Activated CD8-positive, alpha-beta T cell treated with anti-CD3 and anti-CD28 coated beads for 36 hours (primary cell): ENCODE data around the gene ADAM23. TPM values are rescaled to one million over a fixed set of nuclear protein-coding genes. Genes with fewer than 3 reads are reported as not detected.

Source experiments
- ATAC-seq: fragments of 200-7000 bp; cut with Tn5 transposase; one replicate; pipeline ENCODE4 v1.10.0; 2021; ENCODE audit warnings: mild to moderate bottlenecking, moderate library complexity
- CTCF ChIA-PET: fragments of 350-600 bp; sonication (Branson Sonifier 250); formaldehyde crosslinking; loops from one replicate; lab custom pipeline; 2021; ENCODE audit warnings: antibody characterized with exemption; lab: Charles Lee
- POLR2A ChIA-PET: fragments of 350-600 bp; sonication (Branson Sonifier 250); formaldehyde crosslinking; loops from one replicate; lab custom pipeline; 2021; ENCODE audit warnings: antibody characterized with exemption; lab: Charles Lee
- DNase-seq: peaks from one replicate; pipeline ENCODE4 v3.0.0-alpha.2; 2020
- H3K27ac Mint-ChIP-seq: one replicate; pipeline ENCODE4 v1.8.0; 2021; ENCODE audit warnings: mild to moderate bottlenecking, mixed read lengths
- H3K27me3 Mint-ChIP-seq: one replicate; pipeline ENCODE4 v1.8.0; 2021; ENCODE audit warnings: mixed read lengths
- H3K36me3 Mint-ChIP-seq: one replicate; pipeline ENCODE4 v1.8.0; 2021; ENCODE audit warnings: low read depth, mixed read lengths
- H3K4me1 Mint-ChIP-seq: one replicate; pipeline ENCODE4 v1.8.0; 2021; ENCODE audit warnings: low read depth, mixed read lengths
- H3K4me3 Mint-ChIP-seq: one replicate; pipeline ENCODE4 v1.8.0; 2021; ENCODE audit warnings: mild to moderate bottlenecking, moderate library complexity, mixed read lengths
- H3K9me3 Mint-ChIP-seq: one replicate; pipeline ENCODE4 v1.8.0; 2021; ENCODE audit warnings: mixed read lengths
- intact Hi-C: fragments of 100-400 bp; cut with micrococcal nuclease; formaldehyde crosslinking; loops from one replicate; pipeline ENCODE4 v1.10.0; 2022
- total RNA-seq, 2 experiments: library from RNA; stranded (reverse); gene quantifications; one replicate each; pipeline ENCODE4 v1.2.3, GENCODE V29; 2021
- TF ChIP-seq, protein P1 (sequence below): fragments of 200-600 bp; IDR thresholded peaks from one replicate; pipeline ENCODE4 v1.8.0; 2022; ENCODE audit warnings: antibody characterized with exemption, mild to moderate bottlenecking

Gene ADAM23
- total RNA-seq, 2 experiments from 2014 or later: 0.07 to 0.54 TPM

DNA sequence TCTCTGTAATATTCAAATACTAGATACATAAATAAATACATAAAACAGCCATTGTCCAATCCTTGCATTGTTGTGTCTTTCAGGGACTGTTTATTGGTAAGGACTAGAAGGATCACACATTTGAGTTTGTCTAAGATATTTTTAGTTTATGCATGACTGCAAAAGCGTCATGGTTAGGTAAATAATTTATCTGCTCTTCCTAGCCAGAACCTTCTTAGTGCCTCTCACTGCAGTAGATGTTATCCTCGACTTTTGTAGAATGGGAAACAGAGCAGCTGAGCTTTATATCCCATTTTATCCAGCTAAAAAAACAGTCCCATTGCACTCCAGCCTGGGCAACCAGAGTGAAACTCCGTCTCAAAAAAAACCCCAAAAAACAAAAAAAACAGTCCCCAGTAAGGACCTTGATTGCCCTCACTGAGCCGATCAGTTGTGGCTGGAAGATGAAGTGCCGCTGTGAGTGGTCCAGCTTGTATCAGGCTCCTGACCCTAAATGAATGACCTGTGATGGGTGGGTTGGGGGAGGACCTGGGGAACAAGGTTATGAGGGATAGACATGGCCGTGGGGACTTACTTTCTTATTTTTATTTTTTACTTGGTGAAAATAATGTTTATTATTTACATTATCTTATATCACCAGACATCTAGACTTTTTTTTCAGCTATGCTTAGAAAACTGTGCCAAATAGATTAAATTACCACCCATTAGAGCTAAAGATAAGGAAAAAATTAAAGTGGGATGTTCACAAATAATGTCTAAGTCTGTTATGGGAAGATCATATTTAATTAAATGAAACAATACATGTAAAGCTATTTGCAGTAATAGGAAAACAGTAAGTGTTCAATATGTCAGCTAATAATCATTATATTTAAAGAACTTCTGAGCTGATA lies 10.9 kb upstream of the ADAM23 start:
- ChIA-PET POLR2A (no interaction called here), CTCF (interaction anchor here (0.6 kb wide), 1 partner anchor 123 kb away, joined by 3 read pairs; no protein-coding TSS in a partner anchor)
- H3K36me3 Mint-ChIP-seq: no peaks in the 10 kb centered on the region
- H3K4me3 Mint-ChIP-seq: no peak overlapping the region
- no peaks in the 10 kb centered on the region for H3K4me1 Mint-ChIP-seq
- peaks cover 3% of the 10 kb centered on the region for H3K27me3 Mint-ChIP-seq
- H3K9me3 Mint-ChIP-seq: no peaks in the 10 kb centered on the region
- TF ChIP-seq, protein P1, sequence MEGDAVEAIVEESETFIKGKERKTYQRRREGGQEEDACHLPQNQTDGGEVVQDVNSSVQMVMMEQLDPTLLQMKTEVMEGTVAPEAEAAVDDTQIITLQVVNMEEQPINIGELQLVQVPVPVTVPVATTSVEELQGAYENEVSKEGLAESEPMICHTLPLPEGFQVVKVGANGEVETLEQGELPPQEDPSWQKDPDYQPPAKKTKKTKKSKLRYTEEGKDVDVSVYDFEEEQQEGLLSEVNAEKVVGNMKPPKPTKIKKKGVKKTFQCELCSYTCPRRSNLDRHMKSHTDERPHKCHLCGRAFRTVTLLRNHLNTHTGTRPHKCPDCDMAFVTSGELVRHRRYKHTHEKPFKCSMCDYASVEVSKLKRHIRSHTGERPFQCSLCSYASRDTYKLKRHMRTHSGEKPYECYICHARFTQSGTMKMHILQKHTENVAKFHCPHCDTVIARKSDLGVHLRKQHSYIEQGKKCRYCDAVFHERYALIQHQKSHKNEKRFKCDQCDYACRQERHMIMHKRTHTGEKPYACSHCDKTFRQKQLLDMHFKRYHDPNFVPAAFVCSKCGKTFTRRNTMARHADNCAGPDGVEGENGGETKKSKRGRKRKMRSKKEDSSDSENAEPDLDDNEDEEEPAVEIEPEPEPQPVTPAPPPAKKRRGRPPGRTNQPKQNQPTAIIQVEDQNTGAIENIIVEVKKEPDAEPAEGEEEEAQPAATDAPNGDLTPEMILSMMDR: no peak
- no peak for ATAC-seq
- H3K27ac Mint-ChIP-seq: no peak overlapping the region
- no peak for DNase-seq
- intact Hi-C loops: no loop called here

DNA sequence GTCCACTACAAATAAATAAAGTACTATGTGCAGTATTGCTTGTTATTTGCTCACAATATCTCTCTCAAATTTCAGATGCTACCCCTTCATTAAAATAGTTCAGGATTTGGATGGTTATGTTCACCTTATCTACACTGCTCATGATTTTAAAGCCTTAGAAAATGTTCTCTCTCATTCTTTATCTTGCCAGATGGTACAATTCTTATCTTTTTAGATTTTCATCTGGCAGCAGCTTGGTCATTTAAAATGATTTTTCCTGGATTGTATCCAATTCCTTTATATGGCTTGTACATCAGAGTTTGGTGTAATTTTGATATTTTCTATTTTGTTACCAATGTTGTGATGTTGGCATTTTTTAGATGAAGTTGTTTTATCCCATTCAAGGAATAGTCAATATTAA lies 10.1 kb upstream of the ADAM23 start:
- H3K9me3 Mint-ChIP-seq: no peaks in the 10 kb centered on the region

GRCh38 chr2:206433686-206434085 lies 9.6 kb upstream of the ADAM23 start:
- Mint-ChIP-seq H3K4me3 (no peak overlapping the region), H3K4me1 (no peaks in the 10 kb centered on the region), H3K27ac (no peak overlapping the region), H3K9me3 (no peaks in the 10 kb centered on the region), H3K27me3 (peaks cover 8% of the 10 kb centered on the region), H3K36me3 (no peaks in the 10 kb centered on the region)
- intact Hi-C loops: no loop called here
- ATAC-seq: no peak
- DNase-seq: no peak
- TF ChIP-seq, protein P1: no peak
- CTCF ChIA-PET: no interaction called here
- POLR2A ChIA-PET: no interaction called here

More for the DNA sequence above, 10.1 kb upstream of the ADAM23 start:
- ChIA-PET CTCF (no interaction called here), POLR2A (no interaction called here)
- Mint-ChIP-seq H3K36me3 (no peaks in the 10 kb centered on the region), H3K27me3 (peaks cover 5% of the 10 kb centered on the region), H3K27ac (no peak overlapping the region), H3K4me3 (no peak overlapping the region), H3K4me1 (no peaks in the 10 kb centered on the region)
- intact Hi-C loops: no loop called here
- TF ChIP-seq, protein P1: no peak
- ATAC-seq: no peak
- DNase-seq: no peak

GRCh38 chr2:206435742-206436141 lies 7.6 kb upstream of the ADAM23 start:
- ChIA-PET CTCF (no interaction called here), POLR2A (no interaction called here)
- DNase-seq (no peak), ATAC-seq (no peak)
- intact Hi-C loops: no loop called here
- Mint-ChIP-seq H3K27ac (no peak overlapping the region), H3K36me3 (no peaks in the 10 kb centered on the region), H3K9me3 (no peaks in the 10 kb centered on the region), H3K4me3 (no peak overlapping the region), H3K27me3 (peaks cover 19% of the 10 kb centered on the region), H3K4me1 (no peaks in the 10 kb centered on the region)
- TF ChIP-seq, protein P1: no peak

- ATAC-seq: no peak
- H3K36me3 Mint-ChIP-seq: no peaks in the 10 kb centered on the region
- H3K4me3 Mint-ChIP-seq: no peak overlapping the region
- H3K27me3 Mint-ChIP-seq: peaks cover 39% of the 10 kb centered on the region
- ChIA-PET CTCF (no interaction called here), POLR2A (no interaction called here)
- TF ChIP-seq, protein P1: no peak
- intact Hi-C loops: no loop called here
- H3K27ac Mint-ChIP-seq: no peak overlapping the region
- DNase-seq: no peak
- H3K4me1 Mint-ChIP-seq: peaks cover 7% of the 10 kb centered on the region
- H3K9me3 Mint-ChIP-seq: no peaks in the 10 kb centered on the region
These were observed 5.1 kb upstream of the ADAM23 start for GRCh38 chr2:206438196-206438724.
